HCT116 (cell line): Measurements from ENCODE around the gene B3GALT5. TPM values are rescaled to one million over a fixed set of nuclear protein-coding genes. Genes with fewer than 3 reads are reported as not detected.

Source experiments
- ATAC-seq: fragments of 200-7000 bp; cut with Tn5 transposase; 2 replicates; pipeline ENCODE4 v1.9.1; 2020; ENCODE audit warnings: mild to moderate bottlenecking, moderate library complexity
- BruUV-seq: library from RNA; stranded (reverse); fragments of 400-500 nt; replicated peaks from 2 replicates; lab custom pipeline; 2021; lab: Mats Ljungman, UMichigan
- CTCF ChIA-PET: fragments of 300-600 bp; sonication (Branson Sonifier 250); formaldehyde crosslinking; loops from one replicate; lab custom pipeline; 2021; ENCODE audit warnings: antibody characterized with exemption; lab: Charles Lee
- POLR2A ChIA-PET: fragments of 300-600, 350-600 bp; sonication (Branson Sonifier 250); formaldehyde crosslinking; loops from one replicate; lab custom pipeline; 2021; ENCODE audit warnings: antibody characterized with exemption; lab: Charles Lee
- RAD21 ChIA-PET, 2 experiments: fragments of 300-600 bp; sonication (Branson Sonifier 250); formaldehyde crosslinking; loops; one replicate each; lab custom pipeline; 2023; ENCODE audit warnings: low total read pairs in 2 of 2; ENCODE audit not compliant: uncharacterized antibody in 2 of 2, unreplicated experiment in 2 of 2, low non-redundant PET in 1 of 2; lab: Charles Lee
- DNase-seq: peaks from one replicate; pipeline ENCODE4 v3.0.0-alpha.2; 2010; ENCODE audit warnings: low read depth, low spot score
- H2AFZ ChIP-seq: fragments of 200-600 bp; shearing (Covaris generic), sonication (generic); 2 replicates; pipeline ENCODE4 v1.6.1; 2017; ENCODE audit warnings: low read depth, mixed run types, mixed read lengths, antibody characterized with exemption, low read length; ENCODE audit not compliant: poor library complexity, severe bottlenecking
- H3K27ac ChIP-seq: 2 replicates; pipeline ENCODE4 v1.5.1; 2012; ENCODE audit warnings: low read depth, low read length
- H3K27me3 ChIP-seq: fragments of 200-600 bp; sonication (generic); 2 replicates; pipeline ENCODE4 v1.6.1; 2016; ENCODE audit warnings: mixed run types, low read length, mixed read lengths; ENCODE audit not compliant: insufficient read depth
- H3K36me3 ChIP-seq, 2 experiments: fragments of 200-500 bp in 1 of 2; fragments of 200-600 bp in 1 of 2; sonication (Bioruptor generic) in 1 of 2; sonication (generic) in 1 of 2; 2 replicates each; pipeline versions ENCODE4 v1.5.1 to v1.6.1; 2014 to 2016; ENCODE audit warnings: low read length in 2 of 2, inconsistent platforms in 1 of 2, mixed read lengths in 1 of 2, mixed run types in 1 of 2; ENCODE audit not compliant: insufficient read depth in 2 of 2, control insufficient read depth in 1 of 2
- H3K4me1 ChIP-seq, 2 experiments: fragments of 200-600 bp in 1 of 2; sonication (generic) in 1 of 2; 2 replicates each; pipeline versions ENCODE4 v1.5.1 to v1.6.1; 2012 to 2017; ENCODE audit warnings: low read length in 2 of 2, inconsistent platforms in 1 of 2, mild to moderate bottlenecking in 1 of 2, mixed read lengths in 1 of 2, mixed run types in 1 of 2, moderate library complexity in 1 of 2; ENCODE audit not compliant: insufficient read depth in 2 of 2, control insufficient read depth in 1 of 2
- H3K4me2 ChIP-seq: fragments of 200-600 bp; sonication (generic); 2 replicates; pipeline ENCODE4 v1.6.1; 2017; ENCODE audit warnings: mixed run types, low read length, mixed read lengths
- H3K4me3 ChIP-seq, 2 experiments: fragments of 200-600 bp in 1 of 2; sonication (generic) in 1 of 2; replicated peaks in 1 of 2; 2 replicates each; pipeline ENCODE4 v1.5.1; 2011 to 2016; ENCODE audit warnings: low read length in 2 of 2, control low read depth in 1 of 2, low read depth in 1 of 2, mild to moderate bottlenecking in 1 of 2, mixed read lengths in 1 of 2, mixed run types in 1 of 2
- H3K79me2 ChIP-seq: fragments of 200-600 bp; sonication (generic); 2 replicates; pipeline ENCODE4 v1.6.1; 2017; ENCODE audit warnings: mild to moderate bottlenecking, mixed run types, low read length, moderate library complexity, mixed read lengths; ENCODE audit not compliant: insufficient read depth
- H3K9ac ChIP-seq: fragments of 200-600 bp; sonication (generic); 2 replicates; pipeline ENCODE4 v1.6.1; 2016; ENCODE audit warnings: low read length, mixed read lengths
- H3K9me2 ChIP-seq: fragments of 200-600 bp; sonication (generic), shearing (Covaris generic); 2 replicates; pipeline ENCODE4 v1.6.1; 2017; ENCODE audit warnings: mixed run types, mild to moderate bottlenecking, moderate library complexity; ENCODE audit not compliant: insufficient read depth
- H3K9me3 ChIP-seq, 2 experiments: fragments of 200-500 bp in 1 of 2; fragments of 200-600 bp in 1 of 2; sonication (Bioruptor generic) in 1 of 2; sonication (generic) in 1 of 2; 2 replicates each; pipeline ENCODE4 v1.6.1; 2014 to 2017; ENCODE audit warnings: low read length in 2 of 2, mixed read lengths in 2 of 2, inconsistent platforms in 1 of 2, low read depth in 1 of 2, mild to moderate bottlenecking in 1 of 2, mixed run types in 1 of 2, moderate library complexity in 1 of 2; ENCODE audit not compliant: control insufficient read depth in 1 of 2, insufficient read depth in 1 of 2
- H4K20me1 ChIP-seq: fragments of 200-600 bp; sonication (generic), shearing (Covaris generic); 2 replicates; pipeline ENCODE4 v1.6.1; 2017; ENCODE audit warnings: mixed run types, mild to moderate bottlenecking, moderate library complexity; ENCODE audit not compliant: insufficient read depth
- CEBPB ChIP-seq: IDR thresholded peaks from 2 replicates; pipeline ENCODE4 v1.6.1; 2012; ENCODE audit warnings: low read depth
- ELF1 ChIP-seq: IDR thresholded peaks from 2 replicates; pipeline ENCODE4 v1.6.1; 2012; ENCODE audit warnings: low read depth, borderline replicate concordance
- EZH2phosphoT487 ChIP-seq: fragments of 200-600 bp; IDR thresholded peaks from 2 replicates; pipeline ENCODE4 v1.6.1; 2018; ENCODE audit warnings: antibody characterized with exemption, borderline replicate concordance
- JUND ChIP-seq: IDR thresholded peaks from 2 replicates; pipeline ENCODE4 v1.6.1; 2012
- POLR2A ChIP-seq: IDR thresholded peaks from 2 replicates; pipeline ENCODE4 v1.7.0; 2011; ENCODE audit warnings: borderline replicate concordance; ENCODE audit not compliant: insufficient read depth, insufficient read length; ENCODE audit errors: extremely low read depth
- POLR2AphosphoS5 ChIP-seq: IDR thresholded peaks from 2 replicates; pipeline ENCODE4 v1.6.1; 2011; ENCODE audit warnings: mild to moderate bottlenecking, low read depth, low read length, moderate library complexity
- RAD21 ChIP-seq: IDR thresholded peaks from 2 replicates; pipeline ENCODE4 v1.6.1; 2012; ENCODE audit warnings: low read depth, mild to moderate bottlenecking
- SRF ChIP-seq: IDR thresholded peaks from 2 replicates; pipeline ENCODE4 v1.6.1; 2012; ENCODE audit warnings: low read depth
- YY1 ChIP-seq: IDR thresholded peaks from 2 replicates; pipeline ENCODE4 v1.6.1; 2011; ENCODE audit warnings: low read length, low read depth, moderate library complexity, mild to moderate bottlenecking; ENCODE audit not compliant: insufficient replicate concordance; ENCODE audit errors: extremely low read depth
- ZNF274 ChIP-seq: fragments of 200-500 bp; sonication (Bioruptor generic); IDR thresholded peaks from 2 replicates; pipeline ENCODE4 v1.6.1; 2014; ENCODE audit warnings: mild to moderate bottlenecking, low read depth, low read length, inconsistent platforms
- intact Hi-C: fragments of 100-400 bp; cut with micrococcal nuclease; formaldehyde crosslinking; loops from 2 replicates; pipeline ENCODE4 v1.10.0; 2022
- total RNA-seq: library from RNA; stranded (reverse); gene quantifications from one replicate; pipeline ENCODE4 v1.2.1, GENCODE V29; 2021; ENCODE audit not compliant: unreplicated experiment
- TF ChIP-seq, protein P1 (sequence below), 3 experiments: fragments of 200-600 bp in 1 of 3; sonication (generic) in 1 of 3; IDR thresholded peaks in 2 of 3; conservative IDR thresholded peaks in 1 of 3; 2 replicates each; pipeline ENCODE4 v1.5.1; 2012 to 2017; ENCODE audit warnings: low read depth in 2 of 3, low read length in 2 of 3, antibody characterized with exemption in 1 of 3, borderline replicate concordance in 1 of 3, control low read depth in 1 of 3, mild to moderate bottlenecking in 1 of 3, mixed read lengths in 1 of 3, mixed run types in 1 of 3, moderate library complexity in 1 of 3; ENCODE audit not compliant: insufficient read depth in 1 of 3

B3GALT5 gene
- total RNA-seq, 1 experiment from 2014 or later: 1.2 TPM

DNA sequence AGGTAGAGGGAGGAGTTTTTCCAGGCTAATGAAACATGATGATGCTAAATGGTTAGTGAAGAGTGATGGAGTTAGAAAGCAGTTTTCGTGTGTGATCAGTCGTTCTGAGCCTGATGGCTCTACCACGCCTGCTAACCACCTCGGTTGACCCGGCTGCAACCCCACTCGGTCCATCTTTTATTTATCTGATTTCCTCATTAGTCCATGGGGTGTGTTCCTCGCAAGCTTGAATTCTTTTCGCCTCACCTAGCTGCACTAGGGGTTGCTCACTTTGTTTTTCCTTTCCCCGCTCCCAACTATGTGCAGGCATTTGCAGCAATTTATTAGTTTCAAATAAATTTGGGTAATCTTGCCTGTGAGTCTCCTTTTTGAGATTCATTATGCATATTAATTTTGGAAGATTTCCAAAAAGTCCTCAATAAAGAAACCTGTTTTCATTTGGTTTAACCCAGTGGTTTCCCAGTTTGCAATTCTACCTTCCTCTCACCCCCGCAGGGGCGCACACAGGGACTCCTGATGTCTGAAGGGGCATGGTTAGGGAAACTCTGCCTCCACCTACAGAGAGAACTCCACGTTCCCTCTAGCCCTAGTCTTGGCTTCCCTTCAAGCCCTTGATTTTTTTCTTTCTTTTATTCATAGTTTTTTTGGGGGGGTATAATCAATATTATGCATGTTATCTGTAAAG lies 12.6 kb downstream of the B3GALT5 start:
- no peaks in the 10 kb centered on the region for H3K79me2 ChIP-seq
- no peaks in the 10 kb centered on the region for H3K27me3 ChIP-seq
- no peak overlapping the region for H3K4me2 ChIP-seq
- H3K9me3 ChIP-seq: no peaks in the 10 kb centered on the region
- no peak overlapping the region for H3K27ac ChIP-seq
- ATAC-seq: no peak
- BruUV-seq: no TSS peak
- ChIA-PET RAD21 (no interaction called here), CTCF (no interaction called here), POLR2A (no interaction called here)
- H2AFZ ChIP-seq: no peak overlapping the region
- H3K36me3 ChIP-seq: no peaks in the 10 kb centered on the region
- H3K9me2 ChIP-seq: no peaks in the 10 kb centered on the region
- H3K4me1 ChIP-seq: peaks cover 10 to 22% of the 10 kb centered on the region in 2 experiments
- no peak overlapping the region for H3K9ac ChIP-seq
- H4K20me1 ChIP-seq: no peaks in the 10 kb centered on the region
- intact Hi-C loops: no loop called here
- TF ChIP-seq JUND (no peak), SRF (no peak), EZH2phosphoT487 (no peak), YY1 (no peak), RAD21 (no peak), CEBPB (no peak), POLR2A (no peak), POLR2AphosphoS5 (no peak), ZNF274 (no peak), ELF1 (no peak)
- TF ChIP-seq, protein P1, sequence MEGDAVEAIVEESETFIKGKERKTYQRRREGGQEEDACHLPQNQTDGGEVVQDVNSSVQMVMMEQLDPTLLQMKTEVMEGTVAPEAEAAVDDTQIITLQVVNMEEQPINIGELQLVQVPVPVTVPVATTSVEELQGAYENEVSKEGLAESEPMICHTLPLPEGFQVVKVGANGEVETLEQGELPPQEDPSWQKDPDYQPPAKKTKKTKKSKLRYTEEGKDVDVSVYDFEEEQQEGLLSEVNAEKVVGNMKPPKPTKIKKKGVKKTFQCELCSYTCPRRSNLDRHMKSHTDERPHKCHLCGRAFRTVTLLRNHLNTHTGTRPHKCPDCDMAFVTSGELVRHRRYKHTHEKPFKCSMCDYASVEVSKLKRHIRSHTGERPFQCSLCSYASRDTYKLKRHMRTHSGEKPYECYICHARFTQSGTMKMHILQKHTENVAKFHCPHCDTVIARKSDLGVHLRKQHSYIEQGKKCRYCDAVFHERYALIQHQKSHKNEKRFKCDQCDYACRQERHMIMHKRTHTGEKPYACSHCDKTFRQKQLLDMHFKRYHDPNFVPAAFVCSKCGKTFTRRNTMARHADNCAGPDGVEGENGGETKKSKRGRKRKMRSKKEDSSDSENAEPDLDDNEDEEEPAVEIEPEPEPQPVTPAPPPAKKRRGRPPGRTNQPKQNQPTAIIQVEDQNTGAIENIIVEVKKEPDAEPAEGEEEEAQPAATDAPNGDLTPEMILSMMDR (IDR thresholded peaks at IDR 0.05 in 2 of 3, conservative IDR thresholded peaks at IDR 0.05 in 1 of 3; ENCODE audit: borderline replicate concordance in 1 of 3, insufficient read depth in 1 of 3, low read depth in 2 of 3, low read length in 2 of 3): no peak
- no peak overlapping the region for H3K4me3 ChIP-seq
- DNase-seq: no peak
